Omental fat pad (tissue), 4 donors: Measurements from ENCODE around the gene LDLRAD3. TPM values are rescaled to one million over a fixed set of nuclear protein-coding genes. Genes with fewer than 3 reads are reported as not detected.

Experiments
- ATAC-seq: fragments of 150-250 bp; one replicate; pipeline ENCODE4 v1.9.1; 2016; ENCODE audit warnings: mild to moderate bottlenecking, moderate library complexity; ENCODE audit not compliant: low FRiP score
- DNase-seq: peaks from one replicate; pipeline ENCODE4 v3.0.0-alpha.2; 2019; ENCODE audit warnings: low spot score
- total RNA-seq, 4 donors: library from RNA; depleted of rRNA; stranded (reverse); fragments of >200 nt; gene quantifications; one replicate each; pipeline ENCODE4 v1.1.0, GENCODE V29; 2016
- TF ChIP-seq, protein P1 (sequence below), 3 donors: fragments of 450-650 bp; IDR thresholded peaks; one replicate each; pipeline ENCODE4 v1.5.1; 2016 to 2017; ENCODE audit warnings: antibody characterized with exemption in 3 of 3, mild to moderate bottlenecking in 3 of 3, moderate library complexity in 2 of 3

LDLRAD3 gene
- total RNA-seq, 4 donors from 2014 or later = 15.6 to 70.2 (median 25.7) TPM

DNA sequence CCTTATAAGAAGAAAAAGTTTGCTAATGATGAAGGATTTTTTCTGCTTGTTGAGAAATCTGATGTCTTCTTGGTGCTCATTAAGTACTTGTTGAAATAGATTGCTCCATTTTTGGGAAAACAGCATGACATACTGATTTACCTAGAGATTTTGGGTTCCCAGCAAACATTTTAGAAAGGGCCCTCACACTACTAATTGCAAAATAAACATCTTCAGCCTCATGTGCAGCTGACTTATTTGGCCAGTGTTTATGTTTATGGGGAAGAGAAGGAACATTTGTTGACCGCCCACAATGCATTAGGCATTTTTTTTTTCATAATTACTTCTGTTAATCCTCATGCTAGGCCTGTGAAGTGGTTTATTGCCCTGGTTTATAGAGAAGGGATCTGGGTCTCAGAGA is 40.1 kb downstream of the LDLRAD3 start:
- TF ChIP-seq, protein P1, sequence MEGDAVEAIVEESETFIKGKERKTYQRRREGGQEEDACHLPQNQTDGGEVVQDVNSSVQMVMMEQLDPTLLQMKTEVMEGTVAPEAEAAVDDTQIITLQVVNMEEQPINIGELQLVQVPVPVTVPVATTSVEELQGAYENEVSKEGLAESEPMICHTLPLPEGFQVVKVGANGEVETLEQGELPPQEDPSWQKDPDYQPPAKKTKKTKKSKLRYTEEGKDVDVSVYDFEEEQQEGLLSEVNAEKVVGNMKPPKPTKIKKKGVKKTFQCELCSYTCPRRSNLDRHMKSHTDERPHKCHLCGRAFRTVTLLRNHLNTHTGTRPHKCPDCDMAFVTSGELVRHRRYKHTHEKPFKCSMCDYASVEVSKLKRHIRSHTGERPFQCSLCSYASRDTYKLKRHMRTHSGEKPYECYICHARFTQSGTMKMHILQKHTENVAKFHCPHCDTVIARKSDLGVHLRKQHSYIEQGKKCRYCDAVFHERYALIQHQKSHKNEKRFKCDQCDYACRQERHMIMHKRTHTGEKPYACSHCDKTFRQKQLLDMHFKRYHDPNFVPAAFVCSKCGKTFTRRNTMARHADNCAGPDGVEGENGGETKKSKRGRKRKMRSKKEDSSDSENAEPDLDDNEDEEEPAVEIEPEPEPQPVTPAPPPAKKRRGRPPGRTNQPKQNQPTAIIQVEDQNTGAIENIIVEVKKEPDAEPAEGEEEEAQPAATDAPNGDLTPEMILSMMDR (IDR thresholded peaks at IDR 0.05) = no peak
- ATAC-seq = no peak
- DNase-seq = no peak

DNA sequence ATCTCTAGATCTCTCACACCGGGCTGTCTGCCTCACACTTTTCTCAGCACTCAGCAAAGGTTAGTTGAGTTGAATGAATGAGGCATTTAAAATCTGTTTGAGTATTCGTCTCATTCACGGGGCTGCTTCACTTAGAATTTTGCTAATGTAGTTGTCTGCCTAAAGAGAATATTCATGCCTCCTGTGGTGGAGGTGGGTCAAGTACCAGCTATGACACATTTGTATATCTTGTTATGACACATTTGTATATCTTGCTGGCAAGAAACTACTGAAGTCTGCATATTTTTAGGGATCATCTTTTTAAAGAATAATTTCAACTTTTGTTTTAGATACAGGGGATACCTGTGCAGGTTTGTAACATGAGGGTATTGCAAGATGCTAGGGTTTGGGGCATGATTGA is 43.1 kb downstream of the LDLRAD3 start:
- DNase-seq (no peak), ATAC-seq (no peak)
- TF ChIP-seq, protein P1 (IDR thresholded peaks at IDR 0.05) = no peak

DNA sequence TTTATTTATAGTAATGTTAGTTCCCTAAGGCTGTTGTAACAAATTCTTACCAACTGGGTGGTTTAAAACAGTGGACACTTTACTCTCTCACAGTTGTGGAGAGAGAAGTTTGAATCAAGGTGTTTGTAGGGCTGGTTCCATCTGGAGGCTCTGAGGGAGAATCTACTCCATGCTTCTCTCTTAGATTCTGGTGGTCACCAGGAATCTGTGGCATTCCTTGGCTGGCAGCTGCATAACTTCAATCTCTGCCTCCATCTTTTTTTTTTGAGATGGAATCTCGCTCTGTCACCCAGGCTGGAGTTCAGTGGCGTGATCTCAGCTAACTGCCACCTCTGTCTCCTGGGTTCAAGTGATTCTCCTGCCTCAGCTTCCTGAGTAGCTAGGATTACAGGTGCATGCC is 46.3 kb downstream of the LDLRAD3 start:
- DNase-seq = no peak
- TF ChIP-seq, protein P1 (IDR thresholded peaks at IDR 0.05) = no peak
- no peak for ATAC-seq

DNA sequence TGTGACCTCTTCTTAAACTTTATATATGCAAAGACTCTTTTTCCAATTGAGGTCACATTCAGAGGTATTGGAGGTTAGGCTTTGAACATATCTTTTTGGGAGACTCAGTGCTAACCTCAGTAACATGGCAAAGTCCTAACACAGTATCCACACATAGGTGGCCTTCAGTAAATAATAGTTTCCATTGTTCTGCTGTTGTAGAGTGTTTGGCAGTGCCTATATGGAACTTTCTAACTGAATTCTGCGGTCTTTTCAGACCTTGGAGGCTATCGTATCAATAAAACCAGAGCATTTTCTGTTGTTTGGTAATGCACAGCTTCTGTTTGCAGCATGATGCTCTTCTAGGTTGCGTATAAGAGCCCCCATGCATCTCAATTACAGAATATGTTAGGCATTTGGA is 47.0 kb downstream of the LDLRAD3 start:
- DNase-seq (no peak), ATAC-seq (no peak)
- TF ChIP-seq, protein P1 (IDR thresholded peaks at IDR 0.05) = no peak

DNA sequence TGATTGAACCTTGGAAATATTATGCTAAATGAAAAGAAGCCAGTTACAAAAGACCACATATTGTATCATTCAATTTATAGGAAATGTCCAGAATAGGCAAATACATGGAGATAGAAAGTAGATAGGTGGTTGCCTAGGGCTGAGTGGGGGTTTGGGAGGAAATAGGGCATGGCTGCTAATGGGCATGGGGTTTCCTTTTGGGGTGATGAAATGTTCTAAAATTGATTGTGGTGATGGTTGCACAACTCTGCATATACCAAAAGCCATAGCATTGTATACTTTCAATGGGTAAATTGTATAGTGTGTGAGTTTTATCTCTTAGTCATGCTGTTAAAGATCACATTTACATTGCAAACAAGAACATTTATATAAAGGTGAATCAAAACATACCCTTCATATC is 48.7 kb downstream of the LDLRAD3 start:
- DNase-seq = no peak
- no peak for ATAC-seq
- TF ChIP-seq, protein P1 (IDR thresholded peaks at IDR 0.05) = no peak

DNA sequence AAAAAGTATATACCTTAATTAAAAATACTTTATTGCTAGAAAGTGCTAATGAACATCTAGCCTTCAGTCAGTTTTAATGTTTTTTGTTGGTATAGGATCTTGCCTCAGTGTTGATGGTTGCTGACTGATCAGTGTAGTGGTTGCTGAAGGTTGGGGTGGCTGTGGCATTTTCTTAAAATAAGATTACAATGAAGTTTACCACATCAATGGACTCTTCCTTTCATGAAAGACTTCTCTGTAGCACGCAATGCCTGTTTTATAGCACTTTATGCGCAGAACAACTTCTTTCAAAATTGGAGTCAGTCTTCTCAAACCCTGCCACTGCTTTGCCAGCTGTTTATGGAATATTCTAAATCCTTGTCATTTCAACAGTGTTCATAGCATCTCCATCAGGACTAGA is 50.6 kb downstream of the LDLRAD3 start:
- TF ChIP-seq, protein P1 (IDR thresholded peaks at IDR 0.05) = no peak
- no peak for ATAC-seq
- DNase-seq = no peak

DNA sequence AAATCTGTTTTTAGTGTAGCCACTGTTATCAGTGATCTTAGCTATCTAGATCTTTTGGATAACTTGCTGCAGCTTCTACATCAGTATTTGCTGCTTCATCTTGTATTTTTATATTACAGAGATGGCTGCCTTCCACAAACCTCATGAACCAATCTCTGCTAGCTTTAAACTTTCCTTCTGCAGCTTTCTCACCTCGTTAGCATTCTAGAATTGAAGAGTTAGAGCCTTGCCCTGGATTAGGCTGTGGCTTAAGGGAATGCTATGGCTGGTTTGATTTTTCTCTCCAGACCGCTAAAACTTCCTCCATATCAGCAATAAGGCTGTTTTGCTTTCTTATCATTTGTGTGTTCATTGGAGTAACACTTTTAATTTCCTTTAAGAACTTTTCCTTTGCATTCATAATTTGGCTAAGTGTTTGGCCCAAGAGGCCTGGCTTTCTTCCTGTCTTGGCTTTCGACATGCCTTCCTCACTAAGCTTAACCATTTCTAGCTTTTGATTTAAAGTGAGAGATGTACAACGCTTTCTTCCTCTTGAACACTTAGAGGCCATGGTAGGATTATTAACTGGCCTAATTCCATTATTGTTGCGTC is 51.9 kb downstream of the LDLRAD3 start:
- TF ChIP-seq, protein P1 (IDR thresholded peaks at IDR 0.05) = no peak
- ATAC-seq = no peak
- DNase-seq = no peak
